NCI-H2227 treated with DMSO at 0.1 percent for 48 hours (cell line): ENCODE results near the gene IL37.
"Not testable (repeated sequence)": the region's sequence is repeated elsewhere in the genome, so short reads cannot be mapped to it uniquely, and the experiment has no call there.

ENCODE experiments used
- DNase-seq: peaks from one replicate; lab custom pipeline; 2025; lab: John Stamatoyannopoulos, UW

The IL37 gene

DNA sequence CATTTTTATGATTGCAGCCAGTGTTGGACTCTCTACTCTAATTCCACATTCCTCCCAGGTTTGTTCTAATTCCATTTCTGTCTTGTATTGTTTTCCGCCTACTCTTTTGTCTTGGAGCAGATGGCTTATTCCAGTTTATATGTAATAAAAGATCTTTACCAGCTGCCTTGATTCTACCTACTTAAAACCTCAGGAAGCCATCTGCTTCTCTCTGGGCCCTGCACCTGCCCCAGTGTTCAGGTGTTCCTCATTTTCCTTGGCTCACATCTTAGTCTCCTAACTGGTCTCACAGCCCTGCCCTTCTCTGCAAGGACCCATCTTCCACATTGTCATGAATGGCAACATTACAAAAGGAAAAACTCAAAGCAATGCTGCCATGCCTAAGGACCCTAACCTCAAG, 21.0 kb upstream of the IL37 start:
- DNase-seq: no peak

DNA sequence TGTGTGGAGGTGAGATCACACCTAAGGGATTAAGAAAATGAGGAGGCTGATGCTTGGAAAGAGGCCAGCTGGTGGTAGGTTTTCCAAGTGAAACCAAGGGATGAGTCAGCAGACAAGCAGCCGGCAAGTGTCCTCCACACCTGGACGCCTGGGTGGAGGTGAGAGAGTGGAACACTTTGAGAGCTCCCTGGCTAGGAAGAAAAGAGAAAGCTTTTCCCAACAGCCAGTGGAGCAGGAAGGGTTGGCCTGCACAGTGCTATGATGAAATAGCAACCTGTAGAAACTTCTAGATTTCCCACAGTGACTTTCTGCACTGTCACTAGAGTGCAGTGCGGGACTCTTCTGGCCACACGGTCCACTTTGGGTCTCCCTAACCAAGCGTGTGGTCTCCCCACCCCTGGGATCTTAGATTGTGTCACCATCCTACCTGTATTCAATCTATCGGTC, 19.6 kb upstream of the IL37 start:
- no peak for DNase-seq

DNA sequence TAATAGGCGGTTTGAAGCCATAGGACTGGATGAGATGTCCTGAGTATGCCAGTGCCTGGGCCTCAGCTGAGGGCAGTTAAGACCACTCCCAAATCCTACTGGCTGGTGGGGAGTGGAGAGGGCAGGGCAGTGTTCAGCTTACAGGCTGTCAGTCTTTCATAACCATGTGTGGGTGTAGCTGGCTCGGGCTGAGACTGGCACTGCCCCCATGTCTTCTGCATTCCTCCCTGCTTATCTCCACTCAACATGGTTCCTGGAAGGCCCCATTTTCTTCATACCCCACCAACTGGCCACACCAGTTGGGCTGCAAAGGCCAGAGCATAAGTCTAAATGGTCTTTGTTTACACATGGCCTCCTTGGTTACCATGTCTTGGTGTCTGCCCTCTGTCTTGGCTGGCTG, 17.2 kb upstream of the IL37 start:
- DNase-seq: no peak

DNA sequence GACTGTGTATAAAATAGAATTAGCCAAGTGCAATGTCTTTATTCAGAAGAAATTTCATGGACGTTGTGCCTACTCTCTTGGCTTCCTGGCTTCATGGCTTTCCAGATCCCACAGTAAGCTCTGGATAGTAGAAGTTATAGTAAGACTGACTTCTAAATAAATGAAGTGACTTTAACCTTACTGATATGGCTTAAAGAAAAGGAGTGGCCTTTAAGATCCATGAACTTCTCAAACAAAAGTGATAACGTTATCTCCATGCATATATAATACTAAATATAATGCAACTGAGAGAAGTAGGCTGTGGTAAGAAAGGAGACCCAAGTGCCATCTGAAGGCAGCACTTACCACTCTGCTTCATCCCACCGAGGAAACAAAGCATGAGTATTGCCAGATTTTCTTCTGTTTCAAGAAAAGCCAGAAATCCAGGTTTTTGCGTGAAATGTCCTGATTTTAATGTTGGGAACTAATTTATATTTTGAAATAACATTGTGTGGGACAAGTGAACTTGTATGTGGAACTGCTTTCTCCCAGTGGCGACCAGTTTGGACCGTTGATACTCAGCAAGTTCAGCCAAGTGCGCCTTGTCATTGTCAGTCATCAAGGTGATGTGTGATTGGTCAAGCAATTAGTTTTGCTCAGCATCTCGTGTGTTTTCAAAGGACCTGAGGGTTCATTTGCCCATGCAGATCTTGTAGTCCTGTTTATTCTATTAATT, 13.9 kb upstream of the IL37 start:
- DNase-seq: no peak

DNA sequence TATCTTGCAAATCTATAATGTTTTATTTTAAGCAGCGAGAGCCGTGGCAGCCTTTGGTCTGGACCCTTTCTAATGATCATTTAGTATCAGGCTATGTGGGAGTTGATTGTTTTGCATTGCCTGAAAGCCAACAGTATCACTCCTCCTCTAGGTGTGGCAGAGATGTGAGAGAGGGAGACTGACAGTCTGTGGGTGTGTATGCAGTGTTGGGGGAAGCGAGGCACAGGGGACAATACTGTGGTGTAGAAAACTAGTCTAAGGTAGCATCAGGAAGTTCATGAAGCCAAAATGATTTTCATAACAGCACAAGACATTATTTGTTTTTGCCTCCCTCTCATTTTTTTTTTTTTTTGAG, 13.4 kb upstream of the IL37 start:
- DNase-seq: no peak

DNA sequence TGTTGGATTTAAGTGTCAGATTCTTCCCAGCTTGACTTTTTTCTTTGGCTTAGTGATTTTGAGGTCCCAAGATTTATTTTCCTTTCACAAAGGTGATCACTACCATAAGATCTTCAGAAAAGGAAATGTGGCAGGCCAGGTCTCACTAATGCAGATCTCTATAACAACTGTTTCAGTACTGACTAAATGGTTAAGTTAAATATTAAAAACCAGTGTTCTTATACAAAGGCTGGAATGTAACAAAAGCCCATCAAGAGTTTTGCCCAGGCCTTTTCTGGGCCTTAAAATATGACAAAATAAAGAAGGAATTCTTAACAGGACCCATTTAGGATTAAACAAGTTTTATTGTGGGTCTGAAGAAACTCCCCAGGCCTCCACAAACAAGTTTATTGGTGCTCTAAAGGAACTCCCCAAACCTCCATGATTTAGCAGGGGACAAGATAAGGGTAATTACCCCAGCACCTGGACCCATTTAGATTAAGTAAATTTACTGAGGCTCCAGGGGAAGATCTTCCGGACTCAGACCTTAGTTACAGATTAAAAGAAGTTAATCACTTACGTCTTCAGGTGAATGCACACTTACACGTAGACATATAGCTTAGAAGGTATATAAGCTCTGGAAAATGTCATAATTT, 9.4 kb upstream of the IL37 start:
- DNase-seq: not testable (repeated sequence)

DNA sequence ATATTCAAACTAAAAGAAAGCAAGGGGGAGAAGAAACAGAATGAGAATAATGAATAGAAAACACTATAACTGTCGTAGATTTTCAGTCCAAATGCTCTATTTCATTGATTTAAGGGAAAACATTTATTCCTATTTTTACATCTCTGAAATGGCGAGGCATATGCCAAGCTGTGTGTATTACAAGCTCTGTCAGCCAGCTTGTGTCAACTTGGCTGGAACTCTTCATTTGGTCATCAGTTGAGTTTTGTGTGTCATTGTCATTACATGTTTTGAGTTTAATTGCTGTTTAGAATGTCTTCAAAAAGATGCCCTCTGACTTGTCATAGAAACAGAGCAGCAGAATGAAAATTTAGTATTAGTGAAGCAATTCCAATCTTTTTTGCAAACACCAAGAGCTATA, 8.1 kb upstream of the IL37 start:
- no peak for DNase-seq

DNA sequence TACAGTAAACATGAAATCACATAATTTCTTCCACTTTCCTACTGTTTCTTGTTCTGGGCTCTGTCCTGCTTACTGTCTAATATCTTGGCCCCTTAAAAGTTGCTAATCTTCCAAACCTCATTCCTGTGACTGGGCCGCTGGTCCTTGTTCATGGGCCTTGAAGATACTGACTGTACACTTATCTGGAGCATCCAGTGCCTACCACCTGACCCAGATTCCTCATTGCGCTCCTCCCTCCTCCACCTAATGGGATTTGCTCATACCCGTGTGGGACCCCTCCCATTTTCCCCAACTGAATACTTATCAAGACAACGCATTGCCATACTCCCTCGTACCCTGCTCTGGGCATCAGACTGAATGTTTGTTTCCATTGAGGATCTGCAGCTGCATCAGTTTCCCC, 6.1 kb upstream of the IL37 start:
- no peak for DNase-seq

DNA sequence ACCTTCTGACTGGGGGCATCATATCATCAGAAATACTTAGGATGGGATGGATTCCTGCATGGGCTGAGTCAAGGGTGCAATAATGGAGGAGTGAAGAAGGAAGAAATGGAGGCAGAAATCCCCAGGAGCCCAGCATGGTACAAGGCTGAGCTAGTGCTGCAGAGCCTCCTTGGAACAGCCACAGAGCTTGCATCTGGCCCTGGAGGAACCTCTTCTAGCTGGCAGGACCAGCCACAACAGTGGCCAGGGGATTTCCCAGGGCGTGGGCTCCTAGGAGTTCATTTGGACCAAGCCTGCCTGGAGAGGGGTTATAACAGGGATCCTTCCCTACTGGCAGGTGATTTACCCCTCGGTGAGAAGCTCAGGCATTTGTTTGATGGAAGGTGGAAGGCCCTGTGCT, 4.7 kb upstream of the IL37 start:
- no peak for DNase-seq

DNA sequence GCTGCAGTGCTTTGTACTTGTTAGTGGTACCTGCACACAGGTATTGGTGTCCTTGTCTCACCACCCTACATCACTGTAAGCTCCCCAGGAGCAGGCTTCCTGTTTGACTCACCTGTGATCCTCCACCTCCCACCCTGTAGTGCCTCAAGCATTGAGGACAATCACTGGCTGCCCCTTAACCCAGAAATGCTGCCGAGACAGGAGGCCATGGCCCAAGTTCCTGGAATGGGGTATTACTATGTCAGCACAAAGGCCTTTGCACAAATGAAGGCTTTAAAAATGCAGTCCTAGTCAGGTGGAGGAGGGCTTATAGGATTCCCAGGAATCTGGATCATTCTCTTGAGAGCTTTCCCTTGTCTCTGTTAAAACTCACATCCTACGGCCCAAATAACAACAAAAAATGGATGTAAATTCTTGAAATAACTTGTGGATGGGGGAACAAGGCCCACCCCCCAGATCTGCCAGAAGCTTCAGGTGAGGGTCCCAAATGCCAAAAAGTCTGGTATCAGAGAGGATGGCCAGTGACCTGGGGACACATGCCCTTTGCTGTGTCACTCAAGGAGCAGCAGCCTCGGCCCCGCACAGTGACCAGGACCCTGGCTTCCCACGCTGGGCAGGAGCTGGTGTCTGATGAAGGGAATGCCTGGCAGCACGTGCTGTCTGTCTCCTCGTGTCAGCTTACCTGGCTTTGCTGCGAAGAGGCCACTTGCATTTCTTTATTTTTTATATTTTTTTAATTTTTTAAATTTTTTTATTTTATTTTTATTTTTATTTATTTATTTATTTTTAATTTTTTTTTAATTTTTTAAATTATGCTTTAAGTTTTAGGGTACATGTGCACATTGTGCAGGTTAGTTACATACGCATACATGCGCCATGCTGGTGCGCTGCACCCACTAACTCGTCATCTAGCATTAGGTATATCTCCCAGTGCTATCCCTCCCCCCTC, 3.7 kb upstream of the IL37 start:
- DNase-seq: no peak

DNA sequence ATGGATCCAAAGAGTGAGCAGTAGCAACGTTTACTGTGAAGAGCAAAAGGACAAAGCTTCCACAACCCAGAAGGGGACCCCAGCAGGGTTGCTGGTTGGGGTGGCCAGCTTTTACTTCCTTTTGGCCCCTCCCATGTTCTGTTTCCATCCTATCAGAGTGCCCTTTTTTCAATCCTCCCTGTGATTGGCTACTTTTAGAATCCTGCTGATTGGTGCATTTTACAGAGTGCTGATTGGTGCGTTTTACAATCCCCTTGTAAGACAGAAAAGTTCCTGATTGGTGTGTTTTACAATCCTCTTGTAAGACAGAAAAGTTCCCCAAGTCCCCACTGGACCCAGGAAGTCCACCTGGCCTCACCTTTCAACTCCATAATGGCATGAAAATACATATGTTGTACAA, 2.4 kb upstream of the IL37 start:
- DNase-seq: not testable (repeated sequence)

DNA sequence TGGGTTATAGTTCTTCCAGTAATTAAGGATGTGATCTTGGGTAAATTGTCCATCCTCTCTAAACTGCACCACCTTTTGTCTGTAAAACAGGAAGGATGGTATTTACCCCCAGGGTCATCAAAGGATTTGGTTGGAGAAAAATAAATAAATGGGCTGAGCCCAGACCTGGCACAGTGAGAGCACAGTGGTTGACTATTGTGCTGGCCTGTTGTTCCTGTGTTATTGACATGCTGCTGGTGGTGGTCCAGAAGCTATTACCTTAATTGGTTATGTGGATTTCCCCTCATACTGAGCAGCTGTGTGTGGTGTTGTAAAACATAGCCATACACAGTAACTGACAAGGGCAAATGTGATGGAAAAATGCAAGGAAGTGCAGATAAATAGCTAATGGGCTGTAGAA, 746 bp upstream of the IL37 start:
- no peak for DNase-seq

DNA sequence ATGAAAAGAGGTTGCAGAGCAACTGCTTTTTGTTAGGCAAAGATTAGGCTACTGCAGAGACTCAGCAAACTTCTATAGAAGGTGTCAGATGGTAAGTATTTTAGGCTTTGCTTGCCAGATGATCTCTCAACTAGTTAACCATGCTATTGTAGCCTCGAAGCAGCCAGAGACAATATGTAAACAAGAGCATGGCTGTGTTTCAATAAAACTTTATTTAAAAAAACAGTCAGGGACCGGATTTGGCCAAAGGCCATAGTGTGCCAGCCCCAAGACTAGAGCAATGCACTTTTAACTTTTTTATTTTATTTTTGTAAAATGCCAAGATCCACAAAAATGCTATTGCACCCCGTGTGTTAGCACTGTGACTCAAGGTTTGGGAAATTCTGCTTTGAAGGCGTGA, 1.4 kb downstream of the IL37 start:
- DNase-seq: no peak

DNA sequence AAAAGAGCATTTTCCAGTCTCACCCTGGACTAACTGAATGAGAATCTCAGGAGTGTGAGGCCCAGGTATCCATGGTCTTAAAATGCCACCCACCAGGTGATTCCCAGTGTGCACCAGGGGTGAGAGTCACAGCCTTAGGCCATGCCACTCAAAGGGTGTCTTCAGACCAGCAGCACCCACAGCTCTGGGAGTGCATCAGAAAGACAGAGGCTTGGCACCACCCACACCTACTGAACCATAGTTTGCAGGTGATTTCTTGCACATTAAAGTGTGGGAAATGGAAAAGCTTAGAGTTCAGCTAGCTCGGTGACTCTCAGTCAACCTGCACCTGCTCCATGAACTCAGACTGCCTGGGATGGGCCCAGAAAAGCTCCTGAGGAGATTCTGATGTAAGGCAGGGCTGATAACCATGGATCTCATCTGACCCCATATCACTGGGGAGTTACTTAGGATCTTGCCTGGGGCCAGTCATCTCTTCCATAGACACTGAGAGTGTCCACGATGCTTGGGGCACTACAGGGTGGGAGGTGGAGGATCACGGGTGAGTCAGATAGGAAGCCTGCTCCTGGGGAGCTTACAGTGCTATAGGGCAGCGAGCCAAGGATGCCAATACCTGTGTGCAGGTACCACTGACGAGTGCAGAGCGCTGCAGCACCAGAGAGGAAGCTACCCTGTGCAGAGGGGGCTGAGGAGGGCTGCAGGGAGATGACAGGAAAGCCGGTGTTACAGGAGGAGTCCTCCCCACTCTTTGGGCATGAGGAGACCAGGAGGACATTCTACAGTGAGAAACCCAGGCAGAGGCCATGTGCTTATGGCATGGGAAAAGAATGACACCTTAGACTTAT, 4.6 kb downstream of the IL37 start:
- DNase-seq: no peak

DNA sequence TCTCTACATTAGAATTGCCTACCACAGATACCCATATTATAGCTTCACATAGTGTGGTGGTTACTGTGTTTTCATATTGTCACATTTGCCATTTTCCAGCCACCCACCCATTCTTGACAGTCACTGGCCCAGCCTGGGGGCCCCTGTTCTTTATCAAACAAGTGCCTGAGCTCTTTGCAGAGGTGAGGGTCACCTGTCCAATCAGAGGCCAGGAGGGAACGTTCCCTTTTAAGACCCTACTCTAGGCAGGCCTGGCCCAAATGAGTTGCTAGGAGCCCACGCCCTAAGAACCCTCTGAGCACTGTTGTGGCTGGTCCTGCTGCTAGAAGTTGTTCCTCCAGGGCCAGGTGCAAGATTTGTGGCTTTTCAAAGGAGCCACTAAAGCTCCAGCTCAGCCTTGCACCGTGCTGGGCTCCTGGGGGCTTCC, 5.2 kb downstream of the IL37 start:
- DNase-seq: no peak

DNA sequence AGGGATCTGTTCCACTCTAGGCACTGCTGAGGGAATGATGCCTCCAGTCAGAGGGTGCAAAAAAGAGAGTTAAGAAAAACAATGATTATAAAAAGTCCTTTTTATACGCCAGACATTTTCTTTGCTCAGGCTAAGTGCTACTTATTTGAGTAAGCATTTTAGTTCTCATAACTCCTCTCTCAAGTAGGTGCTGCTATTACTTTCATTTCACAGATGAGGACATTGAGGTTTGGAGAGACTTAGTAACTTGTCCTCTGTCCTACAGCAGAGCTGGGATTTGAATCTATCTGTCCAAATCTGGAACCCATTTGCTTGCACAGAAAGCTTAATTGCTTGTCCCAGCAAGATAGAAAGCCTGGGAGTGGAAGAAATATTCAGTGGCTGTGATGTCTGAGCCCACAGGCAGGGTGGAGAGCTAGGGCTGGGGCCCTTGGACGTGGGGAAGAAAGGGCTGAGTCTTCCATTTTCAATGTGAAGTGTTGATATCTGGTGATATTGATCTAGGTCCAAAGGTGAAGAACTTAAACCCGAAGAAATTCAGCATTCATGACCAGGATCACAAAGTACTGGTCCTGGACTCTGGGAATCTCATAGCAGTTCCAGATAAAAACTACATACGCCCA, 5.8 kb downstream of the IL37 start:
- DNase-seq: no peak

DNA sequence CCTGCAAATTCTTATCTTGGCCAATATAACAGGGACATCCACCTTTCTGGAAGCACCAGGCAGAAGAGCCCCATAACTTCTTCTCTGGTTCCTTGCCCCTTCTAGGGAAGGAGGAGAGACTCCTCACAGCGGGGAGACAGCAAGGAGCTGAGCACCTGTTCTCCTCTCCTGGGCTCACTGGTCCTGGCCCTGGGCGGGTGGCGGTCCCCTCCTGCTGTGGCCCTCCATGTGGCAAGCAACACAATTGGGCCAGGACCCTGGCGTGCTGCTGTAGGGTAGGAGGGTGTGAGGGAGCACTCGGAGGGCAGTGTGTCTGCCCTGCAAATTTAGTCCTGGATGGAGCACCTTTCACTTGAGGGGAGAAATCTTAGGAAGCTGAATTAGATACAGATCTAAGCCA, 6.9 kb downstream of the IL37 start:
- DNase-seq: no peak

DNA sequence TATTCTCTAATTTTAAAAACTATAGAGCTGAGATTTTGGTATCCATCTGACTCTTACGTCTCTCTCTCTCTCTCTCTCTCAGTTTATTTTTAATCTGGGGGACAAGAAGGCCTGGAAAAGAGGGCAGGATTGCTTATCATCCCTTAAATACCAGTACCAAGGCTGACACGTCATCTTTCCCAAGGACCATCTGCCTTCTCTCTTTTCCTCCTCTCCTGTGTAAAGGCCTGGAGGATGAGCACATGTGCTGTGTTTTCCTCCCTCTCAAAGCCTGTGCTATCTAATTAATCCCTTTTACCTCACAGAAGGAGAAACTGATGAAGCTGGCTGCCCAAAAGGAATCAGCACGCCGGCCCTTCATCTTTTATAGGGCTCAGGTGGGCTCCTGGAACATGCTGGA, 7.3 kb downstream of the IL37 start:
- DNase-seq: no peak

DNA sequence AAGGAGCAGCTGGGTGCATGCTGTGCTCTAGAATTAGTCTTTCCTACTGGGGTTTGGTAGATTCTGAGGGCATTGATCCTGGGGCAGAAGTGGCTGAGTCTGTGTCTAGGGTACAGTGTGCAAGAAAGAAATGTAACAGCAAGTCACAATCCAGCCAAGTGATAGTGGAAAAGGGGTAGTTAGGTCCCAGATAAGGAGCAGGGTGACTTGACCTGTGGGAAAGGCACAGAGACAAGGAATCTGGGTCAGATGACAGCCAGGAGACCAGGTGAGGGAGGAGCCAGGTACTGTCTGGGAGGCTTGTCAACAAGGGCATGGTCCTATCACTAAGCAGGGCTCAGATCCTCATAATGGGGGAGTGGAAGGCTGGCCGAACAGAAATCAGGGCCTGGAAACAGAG, 8.1 kb downstream of the IL37 start:
- no peak for DNase-seq

DNA sequence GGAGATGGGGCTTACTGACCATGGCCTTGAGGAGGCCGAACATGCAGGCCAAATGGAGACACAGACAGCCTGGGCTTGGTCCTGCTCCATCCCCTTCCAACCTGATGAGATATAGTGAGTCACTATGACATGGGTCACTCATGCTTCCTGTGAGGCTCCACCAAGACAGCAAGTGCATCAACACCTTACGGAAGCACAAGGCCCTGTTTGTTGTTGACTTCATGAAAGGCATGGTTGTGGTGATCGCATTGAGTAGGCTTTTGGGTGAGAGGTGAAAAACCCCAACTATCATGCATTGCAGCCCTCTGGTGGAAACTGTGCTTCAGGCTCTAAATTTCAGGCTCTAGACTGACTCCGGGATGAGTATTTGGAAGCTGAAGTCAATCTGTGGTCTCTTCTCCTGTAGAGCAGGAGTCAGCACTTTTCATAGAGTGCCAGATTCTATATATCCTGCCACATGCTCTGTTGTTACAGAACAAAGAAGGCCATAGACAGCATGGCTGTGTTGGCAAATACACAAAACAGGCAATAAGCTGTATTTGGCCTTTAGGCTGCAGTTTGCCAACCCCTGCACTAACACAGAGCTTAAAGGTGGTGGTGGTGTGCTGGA, 10.1 kb downstream of the IL37 start:
- no peak for DNase-seq

DNA sequence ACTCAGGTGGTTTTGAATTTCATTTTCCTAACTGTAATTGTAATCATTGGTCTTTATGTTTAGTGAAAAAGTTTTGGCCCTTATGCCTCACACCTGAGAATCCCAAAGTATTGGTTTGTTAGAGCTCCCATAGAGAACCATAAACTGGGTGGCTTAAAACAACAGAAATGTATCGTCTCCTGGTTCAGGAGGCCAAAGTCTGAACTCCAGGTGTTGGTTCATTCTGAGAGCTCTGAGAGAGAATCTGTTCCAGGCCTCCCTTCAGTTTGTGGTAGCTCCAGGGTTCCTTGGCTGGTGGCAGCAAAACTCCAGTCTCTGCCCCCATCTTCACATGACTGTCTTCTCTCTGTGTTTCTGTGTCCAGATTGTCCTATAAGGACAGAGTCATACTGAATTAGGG, 11.0 kb downstream of the IL37 start:
- DNase-seq: no peak
